GM21447 (cell line): ENCODE measurements around the gene MAPK1.
"Not testable (repeated sequence)": the region's sequence is repeated elsewhere in the genome, so short reads cannot be mapped to it uniquely, and the experiment has no call there.

Experiments
- ATAC-seq: cut with Tn5 transposase; IDR thresholded peaks from one replicate; pipeline ENCODE4 v1.9.1; 2021; ENCODE audit not compliant: unreplicated experiment

Gene MAPK1

DNA sequence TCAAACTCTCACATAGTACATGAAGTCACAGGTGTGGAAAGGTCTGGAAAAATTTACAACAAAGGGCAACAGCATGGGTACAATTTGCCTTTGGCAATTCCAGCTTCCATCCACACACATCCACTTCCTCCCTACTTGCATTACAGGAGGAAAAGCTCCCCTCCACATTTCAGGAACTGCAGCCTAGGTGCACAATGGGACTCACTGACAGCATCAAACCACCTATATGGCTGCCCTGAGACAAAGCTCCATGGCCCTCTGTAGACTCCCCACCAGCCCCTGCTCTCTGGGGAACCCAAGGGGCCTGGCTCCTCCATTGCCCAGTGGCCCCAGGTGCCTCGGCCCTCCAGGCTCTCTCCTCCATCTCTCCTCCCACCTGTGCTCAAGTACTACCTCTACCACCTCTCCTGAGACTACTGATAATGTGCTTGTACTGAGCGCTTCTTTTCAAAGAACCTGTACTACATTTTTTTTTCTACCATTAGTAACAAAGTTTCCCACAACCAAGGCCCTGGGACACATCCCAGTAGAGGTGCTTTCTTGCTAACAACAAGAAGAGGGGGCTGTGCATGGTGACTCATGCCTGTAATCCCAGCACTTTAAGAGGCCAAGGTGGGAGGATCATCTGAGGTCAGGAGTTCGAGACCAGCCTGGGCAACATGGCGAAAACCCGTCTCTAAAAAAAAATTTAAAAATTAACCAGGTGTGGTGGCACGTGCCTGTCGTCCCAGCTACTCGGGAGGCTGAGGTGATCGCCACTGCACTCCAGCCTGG lies 136.7 kb downstream of the MAPK1 start:
- no peak for ATAC-seq

DNA sequence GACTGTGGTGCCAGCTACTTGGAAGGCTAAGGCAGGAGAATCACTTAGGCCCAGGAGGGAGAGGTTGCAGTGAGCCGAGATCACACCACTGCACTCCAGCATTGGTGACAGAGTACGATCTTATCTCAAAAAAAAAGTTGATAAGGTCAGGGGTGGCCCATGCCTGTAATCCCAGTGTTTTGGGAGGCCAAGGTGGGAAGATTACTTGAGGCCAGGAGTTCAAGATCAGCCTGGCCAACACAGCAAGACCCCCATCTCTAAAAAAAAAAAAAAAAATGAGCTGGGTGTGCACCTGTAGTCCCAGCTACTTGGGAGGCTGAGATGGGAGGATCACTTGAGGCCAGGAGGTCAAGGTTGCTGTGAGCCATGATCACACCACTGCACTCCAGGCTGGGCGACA lies 138.3 kb downstream of the MAPK1 start:
- not testable (repeated sequence) for ATAC-seq

DNA sequence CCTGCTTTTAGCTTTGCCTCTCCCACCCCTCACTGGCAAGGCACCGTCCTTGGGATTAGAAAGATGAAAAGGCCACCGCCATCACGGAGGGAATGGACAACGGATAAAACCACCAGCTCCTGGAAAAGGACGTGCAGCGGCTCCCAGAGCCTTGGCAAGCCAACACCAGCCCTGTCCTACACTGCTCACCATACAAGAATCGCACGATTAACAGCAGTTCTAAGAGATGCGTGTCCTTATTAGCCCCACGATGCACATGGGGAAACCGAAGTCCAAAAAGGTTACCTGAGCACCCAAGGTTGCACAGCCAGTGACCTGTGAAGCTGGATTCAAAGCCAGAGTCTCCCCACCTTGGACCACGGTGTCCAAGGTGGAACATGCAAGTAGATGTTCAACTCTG lies 139.2 kb downstream of the MAPK1 start:
- no peak for ATAC-seq

DNA sequence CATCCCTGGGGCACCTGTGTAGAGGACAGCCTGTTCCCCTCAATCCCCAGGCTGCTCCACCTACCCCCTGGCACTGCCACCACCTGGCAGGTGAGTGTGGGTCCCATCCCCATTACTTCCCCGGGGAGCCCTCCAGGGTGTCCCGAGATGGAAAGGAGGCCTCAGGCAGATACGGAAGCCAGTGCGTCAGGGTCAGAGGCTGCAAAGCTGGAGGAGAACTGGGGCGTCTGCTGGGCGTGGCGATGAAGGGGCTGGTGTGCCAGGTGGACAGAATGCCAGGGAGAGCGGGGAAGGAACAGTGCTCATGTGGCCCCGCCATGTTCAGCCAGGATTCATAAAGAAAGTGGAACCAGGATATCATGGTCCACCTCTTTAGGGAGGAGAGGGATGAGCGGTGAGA lies 139.7 kb downstream of the MAPK1 start:
- ATAC-seq, result no peak

DNA sequence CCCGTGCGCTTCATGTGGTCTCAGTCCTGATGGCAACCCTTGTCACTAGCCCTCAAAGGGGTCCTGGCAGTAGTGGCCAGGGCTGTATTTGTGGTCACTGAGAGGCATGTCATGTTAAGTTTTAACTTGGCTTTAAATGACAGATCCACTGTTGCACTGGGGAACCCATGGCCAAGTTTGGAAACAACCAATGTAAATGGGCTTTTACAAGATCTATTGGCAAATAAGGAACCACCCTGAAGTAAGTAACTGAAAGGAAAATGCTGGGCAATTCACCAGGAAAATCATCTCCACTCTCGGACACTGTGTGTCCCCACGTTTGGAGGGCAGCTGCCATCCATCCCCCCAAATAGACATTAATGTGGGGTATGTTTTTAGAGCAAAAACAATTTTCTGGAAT lies 140.3 kb downstream of the MAPK1 start:
- no peak for ATAC-seq

DNA sequence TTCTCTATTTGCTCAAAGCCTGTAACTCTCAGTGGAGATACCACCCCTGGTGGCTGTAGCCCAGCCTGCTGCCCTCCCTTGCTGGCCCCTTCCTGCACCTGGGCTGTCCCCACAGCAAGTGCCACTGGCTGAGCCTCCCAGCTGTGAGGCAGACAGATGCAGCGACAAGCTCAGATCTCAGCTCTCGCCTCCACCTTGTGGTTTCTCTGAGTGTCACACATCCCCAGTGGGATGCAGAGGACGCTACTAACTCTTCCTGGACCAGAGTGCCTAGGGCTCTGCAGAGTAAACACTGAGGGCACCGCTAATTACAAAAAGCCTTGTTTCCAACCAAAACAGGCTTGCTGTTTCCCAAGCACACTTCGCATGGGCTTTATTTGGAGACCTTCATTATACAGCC lies 140.8 kb downstream of the MAPK1 start:
- ATAC-seq, result no peak

DNA sequence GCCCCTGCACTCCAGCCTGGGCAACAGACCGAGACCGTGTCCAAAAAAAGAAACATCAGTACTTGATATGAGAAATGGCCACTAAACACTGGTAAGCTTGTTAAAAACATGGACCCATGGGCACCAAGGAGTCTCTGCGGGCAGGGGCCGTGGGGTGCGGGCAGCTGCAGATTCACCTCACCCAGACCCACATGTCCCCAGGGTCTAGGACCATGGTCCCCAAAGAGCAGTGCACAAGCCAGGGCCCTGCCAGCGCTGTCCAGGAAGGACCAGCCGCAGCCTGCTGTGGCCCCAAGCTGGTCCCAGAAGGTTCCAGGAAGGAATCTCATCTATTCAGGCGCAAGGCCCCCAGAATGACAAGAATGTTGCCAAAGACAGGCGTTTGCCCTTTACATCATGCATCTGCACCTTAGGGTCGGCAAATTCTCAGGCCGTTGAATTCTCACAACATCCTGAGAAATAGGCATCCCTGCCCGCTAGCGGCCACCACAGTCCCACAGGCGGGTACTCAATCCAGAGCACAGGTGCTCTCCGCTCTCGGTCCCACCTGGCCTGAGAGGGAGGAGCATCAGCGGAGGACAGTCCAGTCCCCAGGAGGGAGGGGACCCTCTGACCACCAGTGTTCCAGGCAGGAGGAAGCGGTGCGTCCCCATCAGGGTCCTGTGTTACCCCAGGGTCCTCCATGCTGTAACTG lies 141.3 kb downstream of the MAPK1 start:
- ATAC-seq, result no peak

DNA sequence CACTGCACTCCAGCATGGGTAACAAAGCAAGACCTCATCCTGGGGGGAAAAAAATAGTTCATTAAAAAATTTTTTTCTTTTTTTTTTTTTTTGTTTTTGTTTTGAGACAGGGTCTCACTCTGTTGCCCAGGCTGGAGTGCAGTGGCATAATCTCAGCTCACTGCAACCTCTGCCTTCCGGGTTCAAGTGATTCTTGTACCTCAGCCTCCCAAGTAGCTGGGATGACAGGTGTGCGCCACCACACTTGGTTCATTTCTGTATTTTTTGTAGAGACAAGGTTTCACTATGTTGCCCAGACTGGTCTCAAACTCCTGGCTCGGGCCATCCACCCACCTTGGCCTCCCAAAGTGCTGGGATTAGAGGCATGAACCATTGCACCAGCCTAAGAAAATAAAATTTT lies 142.9 kb downstream of the MAPK1 start:
- not testable (repeated sequence) for ATAC-seq

DNA sequence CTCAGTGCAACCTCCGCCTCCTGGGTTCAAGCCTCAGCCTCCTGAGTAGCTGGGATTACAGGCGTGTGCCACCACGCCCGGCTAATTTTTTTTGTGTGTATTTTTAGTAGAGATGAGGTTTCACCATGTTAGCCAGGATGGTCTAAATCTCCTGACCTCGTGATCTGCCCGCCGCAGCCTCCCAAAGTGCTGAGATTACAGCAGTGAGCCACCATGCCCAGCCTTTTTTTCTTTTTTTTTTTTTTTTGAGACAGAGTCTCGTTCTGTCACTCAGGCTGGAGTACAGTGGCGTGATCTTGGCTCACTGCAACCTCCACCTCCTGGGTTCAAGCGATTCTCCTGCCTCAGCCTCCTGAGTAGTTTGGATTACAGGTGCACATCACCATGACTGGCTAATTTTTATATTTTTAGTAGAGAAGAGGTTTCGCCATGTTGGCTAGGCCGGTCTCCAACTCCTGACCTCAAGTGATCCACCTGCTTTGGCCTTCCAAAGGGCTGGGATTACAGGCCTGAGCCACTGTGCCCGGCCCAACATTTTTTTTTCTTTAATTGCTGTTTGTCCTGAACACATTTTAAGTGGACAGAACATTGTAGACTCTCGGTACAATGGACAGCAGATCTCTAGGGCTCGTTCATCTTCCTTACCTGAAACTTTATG lies 146.1 kb downstream of the MAPK1 start:
- not testable (repeated sequence) for ATAC-seq

DNA sequence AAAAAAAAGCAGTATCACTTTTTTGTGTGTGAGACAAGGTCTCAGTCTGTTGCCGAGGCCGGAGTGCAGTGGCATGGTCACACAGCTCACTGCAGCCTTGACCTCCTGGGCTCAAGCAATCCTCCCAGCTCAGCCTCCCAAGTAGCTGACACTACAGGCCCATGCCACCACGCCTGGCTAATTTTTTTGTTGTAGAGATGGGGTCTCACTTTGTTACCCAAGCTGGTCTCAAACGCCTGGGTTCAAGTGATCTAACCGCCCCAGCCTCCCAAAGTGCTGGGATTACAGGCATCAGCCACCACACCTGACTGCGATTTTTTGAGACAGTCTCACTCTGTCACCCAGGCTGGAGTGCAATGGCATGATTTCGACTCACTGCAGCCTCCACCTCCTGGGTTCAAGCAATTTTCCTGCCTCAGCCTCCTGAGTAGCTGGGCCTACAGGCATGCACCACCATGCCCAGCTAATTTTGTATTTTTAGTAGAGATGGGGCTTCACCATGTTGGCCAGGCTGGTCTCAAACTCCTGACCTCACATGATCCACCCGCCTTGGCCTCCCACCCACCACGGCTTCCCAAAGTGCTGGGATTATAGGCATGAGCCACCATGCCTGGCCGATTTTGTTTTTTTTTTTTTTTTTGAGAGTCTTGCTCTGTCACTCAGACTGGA lies 147.1 kb downstream of the MAPK1 start:
- ATAC-seq, result not testable (repeated sequence)

DNA sequence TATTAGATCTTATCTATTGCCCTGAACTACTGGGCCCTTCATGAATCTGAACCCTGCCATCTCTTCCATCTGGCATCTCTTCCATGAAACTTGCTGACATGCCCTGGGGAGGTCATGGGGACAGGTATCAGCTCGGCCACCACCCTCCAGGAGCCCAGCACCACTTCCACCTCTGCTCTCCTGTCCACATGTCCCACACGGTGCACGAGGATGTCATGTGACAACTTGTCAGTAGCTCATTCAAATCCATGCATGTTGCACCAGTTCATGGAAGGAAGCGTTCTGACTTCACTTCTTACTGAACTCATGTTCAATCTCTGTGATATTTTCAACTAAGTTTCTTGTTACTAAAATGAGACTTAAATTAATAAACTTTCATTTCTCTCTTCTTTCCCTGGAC lies 148.4 kb downstream of the MAPK1 start:
- no peak for ATAC-seq

DNA sequence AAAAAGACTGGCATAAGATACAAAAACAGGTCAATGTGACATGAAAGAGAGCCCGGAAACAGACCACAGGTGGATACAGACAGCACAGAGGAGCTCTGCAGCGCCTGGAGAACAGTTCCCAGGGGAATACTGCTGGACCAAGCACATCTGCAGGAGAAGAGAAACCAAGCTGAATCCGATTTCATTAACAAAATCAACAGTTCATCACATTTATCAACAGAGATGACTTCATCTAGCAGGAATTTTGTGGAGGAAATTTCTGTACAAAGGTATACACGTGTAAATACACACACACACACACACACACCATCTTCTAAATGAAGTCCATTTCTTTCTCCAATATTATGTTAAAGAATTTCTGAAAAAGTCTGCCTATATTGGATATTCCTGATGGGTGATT lies 148.9 kb downstream of the MAPK1 start:
- ATAC-seq, result no peak

DNA sequence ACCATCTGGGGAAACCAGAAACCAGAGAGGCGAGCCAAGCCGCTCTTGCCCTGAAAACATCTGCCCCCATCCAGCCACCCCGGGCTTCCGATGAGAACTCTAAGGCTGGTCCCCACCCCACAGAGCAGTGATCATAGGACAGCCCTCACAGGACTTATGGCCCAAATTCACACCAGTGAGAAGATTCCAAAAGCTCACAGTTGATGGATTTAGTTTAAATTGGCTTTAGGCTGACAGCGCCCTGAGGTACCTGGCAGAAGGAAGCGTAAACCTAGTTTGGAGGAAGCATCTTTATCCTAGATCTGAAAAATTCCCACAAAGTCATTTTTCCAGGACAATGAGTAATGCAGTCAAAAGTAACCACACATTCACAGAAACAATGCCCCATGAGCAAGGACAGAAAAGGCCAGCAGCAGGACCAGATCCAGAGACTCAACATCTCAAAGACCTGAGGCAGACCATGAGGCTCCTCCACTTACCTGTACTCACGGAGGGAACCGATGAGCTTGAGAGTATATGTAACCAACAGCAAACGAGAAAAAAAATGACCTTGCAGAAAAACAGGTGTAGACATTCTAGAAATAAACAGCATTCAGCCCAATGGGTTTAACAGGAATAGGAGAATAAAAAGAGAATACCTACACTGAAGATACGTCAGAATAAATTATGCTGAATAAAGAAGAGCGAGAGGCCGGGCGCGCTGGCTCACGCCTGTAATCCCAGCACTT lies 150.9 kb downstream of the MAPK1 start:
- ATAC-seq, result not testable (repeated sequence)

DNA sequence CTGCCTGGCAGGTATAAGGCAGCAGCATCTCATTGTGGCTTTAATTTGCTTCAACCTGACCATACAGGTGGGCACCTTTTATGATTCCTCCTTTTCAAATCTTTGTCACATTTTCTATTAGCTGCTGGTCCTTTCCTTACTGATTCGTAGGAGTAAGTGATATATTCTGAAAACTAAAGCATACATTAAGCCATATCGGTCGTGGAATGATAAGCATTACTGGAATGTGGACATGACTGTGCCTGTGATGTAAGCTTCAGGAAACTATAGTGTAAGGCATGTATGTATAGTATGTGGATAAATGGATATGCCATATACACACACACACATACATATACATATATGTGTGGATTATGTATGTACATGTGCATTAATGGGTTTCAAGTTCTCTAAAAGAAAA lies 152.7 kb downstream of the MAPK1 start:
- ATAC-seq, result no peak

DNA sequence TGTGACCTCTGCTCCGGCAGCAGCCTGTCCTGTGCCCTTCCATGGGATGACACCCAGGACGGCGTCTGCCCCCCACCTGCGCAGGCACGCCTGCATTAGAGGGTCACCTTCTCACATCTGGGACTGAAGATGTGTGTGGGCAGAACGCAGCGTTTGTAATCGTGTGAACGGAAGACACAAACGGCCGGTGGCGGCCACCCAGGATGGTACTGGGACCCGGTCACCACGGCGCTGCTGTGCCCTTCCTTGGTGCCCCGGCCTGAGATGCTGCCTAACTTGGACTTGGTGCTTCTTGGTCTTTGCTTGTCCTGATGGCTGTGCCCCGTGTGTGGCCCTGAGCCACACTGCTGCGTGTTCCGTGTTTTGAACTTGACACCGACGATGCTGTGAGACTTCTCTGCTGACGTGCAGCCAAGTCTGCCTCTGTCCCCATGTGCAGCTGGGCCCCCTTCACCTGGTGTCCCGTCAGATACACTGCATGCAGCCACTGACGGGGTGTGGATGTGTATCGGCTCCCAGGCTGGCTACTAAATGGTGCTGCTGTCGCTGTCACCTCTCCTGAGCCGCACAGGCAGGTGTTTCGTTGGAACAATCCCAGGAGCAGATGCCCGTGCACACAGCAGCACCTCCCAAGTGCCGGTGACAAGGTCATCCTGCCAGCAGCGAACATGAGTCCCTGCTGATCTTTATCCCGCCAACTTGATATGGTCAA lies 153.2 kb downstream of the MAPK1 start:
- no peak for ATAC-seq

DNA sequence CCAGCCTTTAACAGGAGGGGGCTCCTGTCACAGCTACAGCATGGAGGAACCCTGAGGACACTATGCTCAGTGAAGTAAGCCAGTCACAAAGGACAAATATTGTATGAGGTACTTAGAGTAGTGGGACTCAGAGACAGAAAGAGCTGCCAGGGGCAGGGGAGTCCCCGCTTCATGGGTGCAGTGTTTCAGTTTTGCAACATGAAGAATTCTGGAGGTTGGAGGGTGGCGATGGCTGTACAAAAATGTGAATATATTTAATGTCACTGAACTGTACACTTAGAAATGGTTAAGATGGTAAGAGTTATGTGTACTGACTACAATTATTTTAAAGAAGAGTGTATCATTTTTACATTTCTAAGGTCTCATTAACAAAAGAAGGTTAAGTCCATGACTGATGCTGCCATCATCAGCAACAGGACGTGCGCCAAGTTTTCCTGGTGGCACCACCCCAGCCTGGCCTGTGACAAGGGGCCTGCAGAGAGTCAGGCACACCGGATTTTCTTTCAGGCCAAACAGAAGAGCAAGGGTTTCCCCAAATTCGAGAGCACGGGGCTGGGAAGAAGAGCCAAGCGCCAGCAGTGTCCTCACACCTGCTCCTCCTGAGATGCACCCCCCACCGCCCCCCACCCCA lies 153.9 kb downstream of the MAPK1 start:
- ATAC-seq, result no peak

DNA sequence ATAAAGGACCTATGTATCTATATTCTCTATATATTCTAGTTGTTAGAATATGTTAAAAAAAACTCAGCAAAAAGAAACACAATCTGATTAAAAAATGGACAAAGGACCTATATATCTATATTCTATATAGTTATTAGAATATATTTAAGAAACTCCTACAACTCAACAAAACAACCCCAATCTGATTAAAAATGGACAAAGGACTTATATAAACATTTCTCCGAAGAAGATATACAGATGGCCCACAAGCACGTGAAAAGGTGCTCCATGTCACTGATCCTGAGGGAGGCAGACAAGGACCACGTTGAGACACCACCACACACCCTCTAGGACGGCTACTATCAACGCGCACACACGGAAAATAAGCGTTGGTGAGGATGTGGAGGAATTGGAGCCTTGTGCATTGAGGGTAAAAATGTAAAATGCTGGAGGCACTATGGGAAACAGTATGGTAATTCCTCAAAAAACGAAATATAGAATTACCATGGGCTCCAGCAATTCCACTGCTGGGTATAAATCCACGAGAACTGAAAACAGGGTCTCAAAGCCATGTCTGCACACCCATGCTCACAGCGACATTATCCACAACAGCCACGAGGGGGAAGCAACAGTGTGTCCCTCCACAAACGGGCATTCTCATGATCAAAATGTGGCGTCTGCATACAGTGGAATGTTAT lies 154.6 kb downstream of the MAPK1 start:
- peak; percentile 63 for ATAC-seq

DNA sequence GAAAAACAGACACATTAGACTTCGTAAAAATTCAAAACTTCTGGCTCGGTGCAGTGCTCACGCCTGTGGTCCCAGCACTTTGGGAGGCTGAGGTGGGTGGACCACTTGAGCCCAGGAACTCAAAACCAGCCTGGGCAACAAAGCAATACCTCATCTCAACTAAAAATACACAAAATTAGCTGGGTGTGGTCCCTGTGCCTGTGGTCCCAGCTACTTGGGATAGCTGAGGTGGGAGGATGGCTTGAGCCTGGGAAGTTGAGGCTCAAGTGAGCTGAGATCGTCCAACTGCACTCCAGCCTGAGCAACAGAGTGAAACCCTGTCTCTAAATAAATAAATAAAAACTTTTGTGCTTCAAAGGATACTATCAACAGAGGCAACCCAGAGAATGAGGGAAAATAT lies 155.6 kb downstream of the MAPK1 start:
- ATAC-seq, result no peak

DNA sequence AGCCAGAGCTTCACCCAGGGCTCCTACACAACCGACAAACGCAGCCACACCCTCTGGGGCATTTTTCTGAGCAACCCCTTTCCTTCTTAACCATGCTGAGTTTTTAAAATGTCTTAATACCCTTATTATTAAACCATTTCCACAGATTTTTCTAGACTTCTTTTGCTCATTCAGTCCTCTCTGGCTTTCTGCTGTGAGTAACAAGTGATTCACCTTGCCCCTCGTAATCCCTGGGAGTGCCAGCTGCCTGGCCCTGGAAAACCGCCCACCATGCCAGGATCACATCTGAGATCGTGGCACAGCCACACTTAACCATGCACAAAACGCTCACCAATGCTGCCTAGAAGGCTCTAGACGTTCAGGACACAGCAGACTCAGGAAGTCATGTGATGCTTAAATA lies 157.3 kb downstream of the MAPK1 start:
- no peak for ATAC-seq
